Spleen (tissue), 11 donors: ENCODE results near the gene DCN. TPM values are rescaled to one million over a fixed set of nuclear protein-coding genes. Genes with fewer than 3 reads are reported as not detected.

Experiments
- DNase-seq: peaks from one replicate; pipeline ENCODE4 v3.0.0-alpha.2; 2020
- H3K27ac ChIP-seq, 8 donors: fragments of 200-600 bp; sonication (generic) in 7 of 8; 1 replicate in 4 of 8; 2 replicates in 4 of 8; pipeline versions ENCODE4 v1.5.0 to v1.8.0; 2016 to 2021; ENCODE audit warnings: inconsistent platforms in 4 of 8, mild to moderate bottlenecking in 4 of 8, moderate library complexity in 1 of 8
- H3K27me3 ChIP-seq, 7 donors: fragments of 200-600 bp; sonication (generic) in 6 of 7; replicated peaks in 1 of 7; 1 replicate in 4 of 7; 2 replicates in 3 of 7; pipeline versions ENCODE4 v1.5.0 to v1.8.0; 2016 to 2021; ENCODE audit warnings: inconsistent platforms in 3 of 7, mild to moderate bottlenecking in 1 of 7
- H3K36me3 ChIP-seq, 6 donors: fragments of 200-600 bp; sonication (generic) in 5 of 6; 1 replicate in 4 of 6; 2 replicates in 2 of 6; pipeline versions ENCODE4 v1.5.0 to v1.8.0; 2016 to 2021; ENCODE audit warnings: inconsistent platforms in 2 of 6
- H3K4me1 ChIP-seq, 6 donors: fragments of 200-600 bp; sonication (generic) in 5 of 6; 1 replicate in 3 of 6; 2 replicates in 3 of 6; pipeline versions ENCODE4 v1.5.0 to v1.8.0; 2016 to 2021; ENCODE audit warnings: inconsistent platforms in 3 of 6
- H3K4me3 ChIP-seq, 8 donors: fragments of 200-600 bp; sonication (generic) in 7 of 8; 1 replicate in 4 of 8; 2 replicates in 4 of 8; pipeline versions ENCODE4 v1.5.0 to v1.8.0; 2016 to 2021; ENCODE audit warnings: inconsistent platforms in 4 of 8, mild to moderate bottlenecking in 4 of 8, moderate library complexity in 2 of 8
- H3K9me3 ChIP-seq, 8 donors: fragments of 200-600 bp; sonication (generic) in 7 of 8; 1 replicate in 4 of 8; 2 replicates in 4 of 8; pipeline versions ENCODE4 v1.5.0 to v1.8.0; 2016 to 2021; ENCODE audit warnings: inconsistent platforms in 4 of 8
- POLR2A ChIP-seq, 3 donors: fragments of 450-650 bp; IDR thresholded peaks; one replicate each; pipeline ENCODE4 v1.5.1; 2017; ENCODE audit warnings: antibody characterized with exemption in 3 of 3, mild to moderate bottlenecking in 1 of 3
- POLR2AphosphoS5 ChIP-seq, 3 donors: sonication (generic); formaldehyde crosslinking; IDR thresholded peaks; one replicate each; pipeline ENCODE4 v1.5.1; 2017; ENCODE audit warnings: antibody characterized with exemption in 3 of 3
- WGBS, 5 donors: extraction: QIAGEN DNeasy Blood & Tissue Kit in 3 of 5; methylation state at CpG; one replicate each; pipeline versions ENCODE4 v1.1.5 to v1.1.7; 2013 to 2018; 5-methylcytosine and 5-hydroxymethylcytosine counted together
- intact Hi-C: fragments of 100-400 bp; cut with DNase I; formaldehyde crosslinking; loops from one replicate; pipeline ENCODE4 v1.15.0; 2023; ENCODE audit warnings: low total_unique reads
- polyA plus RNA-seq, 3 donors: library from polyadenylated mRNA; stranded (reverse); fragments of 200-250 nt; gene quantifications; one replicate each; pipeline ENCODE4 v1.2.1, GENCODE V29; 2013
- total RNA-seq, 7 donors: library from RNA; depleted of rRNA in 3 of 7; stranded (reverse); fragments of >200 nt in 3 of 7; fragmentation: NEBNext Ultra II Directional in 4 of 7; extraction: Animal tissue kit (Norgen Biotek cat#: 25700) in 4 of 7; gene quantifications; one replicate each; pipeline versions ENCODE4 v1.1.0 to v1.2.1, GENCODE V29; 2016 to 2021
- TF ChIP-seq, protein P1 (sequence below), 11 experiments: fragments of 200-600 bp in 7 of 11; fragments of 450-650 bp in 4 of 11; sonication (generic) in 4 of 11; IDR thresholded peaks in 8 of 11; conservative IDR thresholded peaks in 3 of 11; 1 replicate in 7 of 11; 2 replicates in 4 of 11; pipeline versions ENCODE4 v1.4.0 to v1.8.0; 2016 to 2021; ENCODE audit warnings: antibody characterized with exemption in 11 of 11, inconsistent platforms in 4 of 11, mild to moderate bottlenecking in 1 of 11
- donor health status: healthy with polysubstance abuse.
- donor health status: DM: no; HTN: no; CAD: no; lungs with moderate emphysema.
- donor health status: DM: no; HTN: no; CAD: no.
- donor health status: Bipolar disorder and iron deficiency.
- donor health status: healthy.
- donor health status: DM: no; HTN: no; CAD: no.
- donor health status: DM: yes; HTN: yes; CAD: no.

DCN gene
- total and polyA plus RNA-seq, 10 donors, result 1.6 to 60.1 (median 7.7) TPM

- intact Hi-C loops, result no loop called here
- no peaks in the 10 kb centered on the region for H3K4me1 ChIP-seq
- TF ChIP-seq, protein P1, sequence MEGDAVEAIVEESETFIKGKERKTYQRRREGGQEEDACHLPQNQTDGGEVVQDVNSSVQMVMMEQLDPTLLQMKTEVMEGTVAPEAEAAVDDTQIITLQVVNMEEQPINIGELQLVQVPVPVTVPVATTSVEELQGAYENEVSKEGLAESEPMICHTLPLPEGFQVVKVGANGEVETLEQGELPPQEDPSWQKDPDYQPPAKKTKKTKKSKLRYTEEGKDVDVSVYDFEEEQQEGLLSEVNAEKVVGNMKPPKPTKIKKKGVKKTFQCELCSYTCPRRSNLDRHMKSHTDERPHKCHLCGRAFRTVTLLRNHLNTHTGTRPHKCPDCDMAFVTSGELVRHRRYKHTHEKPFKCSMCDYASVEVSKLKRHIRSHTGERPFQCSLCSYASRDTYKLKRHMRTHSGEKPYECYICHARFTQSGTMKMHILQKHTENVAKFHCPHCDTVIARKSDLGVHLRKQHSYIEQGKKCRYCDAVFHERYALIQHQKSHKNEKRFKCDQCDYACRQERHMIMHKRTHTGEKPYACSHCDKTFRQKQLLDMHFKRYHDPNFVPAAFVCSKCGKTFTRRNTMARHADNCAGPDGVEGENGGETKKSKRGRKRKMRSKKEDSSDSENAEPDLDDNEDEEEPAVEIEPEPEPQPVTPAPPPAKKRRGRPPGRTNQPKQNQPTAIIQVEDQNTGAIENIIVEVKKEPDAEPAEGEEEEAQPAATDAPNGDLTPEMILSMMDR (IDR thresholded peaks at IDR 0.05 in 8 of 11, conservative IDR thresholded peaks at IDR 0.05 in 3 of 11), result no peak
- TF ChIP-seq POLR2AphosphoS5 (IDR thresholded peaks at IDR 0.05) (no peak), POLR2A (IDR thresholded peaks at IDR 0.05) (no peak)
- H3K27ac ChIP-seq, result no peak overlapping the region
- DNase-seq, result no peak
- H3K36me3 ChIP-seq, result no peaks in the 10 kb centered on the region
- H3K9me3 ChIP-seq, result peaks cover 0 to 5% (median 0%) of the 10 kb centered on the region in 8 donors
- H3K27me3 ChIP-seq, result no peaks in the 10 kb centered on the region
- no peak overlapping the region for H3K4me3 ChIP-seq
- 44 to 60% (median 52%) methylated on average over 2 of the region's 2 CpGs for WGBS, 5 donors
Observed at GRCh38 chr12:91139286-91139685, 43.3 kb downstream of the DCN start.

DNA sequence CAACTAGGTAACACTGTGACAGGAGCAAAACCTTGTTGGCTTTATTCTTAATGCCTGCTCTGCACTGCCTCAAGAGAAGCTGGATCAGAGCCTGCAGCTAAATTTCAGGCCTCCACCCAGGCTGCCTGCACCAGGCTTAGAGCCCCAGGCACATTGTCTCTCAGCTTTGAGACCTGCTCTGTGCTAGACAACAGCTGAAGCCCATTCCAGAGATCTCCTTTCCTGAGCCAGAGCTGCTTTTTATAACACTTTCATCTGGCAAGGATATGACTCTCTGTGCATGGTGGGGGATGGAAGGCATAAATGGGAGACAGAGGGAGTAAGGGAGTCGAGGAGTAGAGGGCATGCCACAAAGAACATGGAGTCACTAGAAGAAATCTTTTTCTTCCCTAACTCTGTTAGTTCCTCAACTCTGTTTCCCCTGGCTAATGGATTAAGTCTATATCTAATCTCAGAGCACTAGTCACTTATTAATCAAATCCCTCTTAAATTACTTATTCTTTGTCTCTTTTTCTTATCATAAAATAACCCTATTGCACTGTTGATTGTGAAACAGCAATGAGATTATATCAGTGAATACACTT is 44.2 kb downstream of the DCN start:
- WGBS, 5 donors, result 29 to 58% (median 45%) methylated on average over 1 of the region's 1 CpG
- H3K4me1 ChIP-seq, result no peaks in the 10 kb centered on the region
- no peak overlapping the region for H3K27ac ChIP-seq
- peaks cover 0 to 5% (median 0%) of the 10 kb centered on the region in 8 donors for H3K9me3 ChIP-seq
- H3K27me3 ChIP-seq, result no peaks in the 10 kb centered on the region
- DNase-seq, result no peak
- no peak overlapping the region for H3K4me3 ChIP-seq
- H3K36me3 ChIP-seq, result no peaks in the 10 kb centered on the region
- intact Hi-C loops, result no loop called here
- no peak for TF ChIP-seq POLR2AphosphoS5 (IDR thresholded peaks at IDR 0.05)
- TF ChIP-seq, protein P1 (IDR thresholded peaks at IDR 0.05 in 8 of 11, conservative IDR thresholded peaks at IDR 0.05 in 3 of 11), result no peak
- TF ChIP-seq POLR2A (IDR thresholded peaks at IDR 0.05), result no peak

GRCh38 chr12:91133871-91134270 is 48.7 kb downstream of the DCN start:
- H3K4me1 ChIP-seq, result no peaks in the 10 kb centered on the region
- WGBS, 5 donors, result 77 to 97% (median 87%) methylated on average over 1 of the region's 1 CpG

GRCh38 chr12:91129662-91130362 is 52.8 kb downstream of the DCN start:
- Histone ChIP-seq H3K9me3 (peaks cover 0 to 6% (median 0%) of the 10 kb centered on the region in 8 donors), H3K4me3 (no peak overlapping the region), H3K27ac (no peak overlapping the region), H3K36me3 (no peaks in the 10 kb centered on the region), H3K27me3 (no peaks in the 10 kb centered on the region), H3K4me1 (no peaks in the 10 kb centered on the region)
- DNase-seq, result no peak
- WGBS, 5 donors, result 68 to 82% (median 81%) methylated on average over 2 of the region's 2 CpGs
- TF ChIP-seq, protein P1 (IDR thresholded peaks at IDR 0.05 in 8 of 11, conservative IDR thresholded peaks at IDR 0.05 in 3 of 11), result no peak
- TF ChIP-seq POLR2A (IDR thresholded peaks at IDR 0.05) (no peak), POLR2AphosphoS5 (IDR thresholded peaks at IDR 0.05) (no peak)
- intact Hi-C loops, result no loop called here

More at GRCh38 chr12:91133871-91134270, 48.7 kb downstream of the DCN start:
- no peaks in the 10 kb centered on the region for H3K36me3 ChIP-seq
- intact Hi-C loops, result no loop called here
- H3K27me3 ChIP-seq, result no peaks in the 10 kb centered on the region
- TF ChIP-seq, protein P1 (IDR thresholded peaks at IDR 0.05 in 8 of 11, conservative IDR thresholded peaks at IDR 0.05 in 3 of 11), result no peak
- TF ChIP-seq POLR2AphosphoS5 (IDR thresholded peaks at IDR 0.05) (no peak), POLR2A (IDR thresholded peaks at IDR 0.05) (no peak)
- H3K27ac ChIP-seq, result no peak overlapping the region
- no peak for DNase-seq
- no peak overlapping the region for H3K4me3 ChIP-seq
- peaks cover 0 to 5% (median 0%) of the 10 kb centered on the region in 8 donors for H3K9me3 ChIP-seq
